A549 (cell line): ENCODE results near the gene TRMT61A. TPM values are rescaled to one million over a fixed set of nuclear protein-coding genes. Genes with fewer than 3 reads are reported as not detected.
A peak's percentile ranks its signal among the peaks of the same experiment; 100 is the strongest.

Source experiments
- ATAC-seq, 2 experiments: fragments of 200-7000 bp in 1 of 2; fragments of >200 bp in 1 of 2; cut with Nextera tagmentation in 1 of 2; cut with Tn5 transposase in 1 of 2; 3 replicates each; pipeline versions ENCODE4 v1.8.0 to v1.9.1; 2018 to 2020; ENCODE audit warnings: mild to moderate bottlenecking in 1 of 2, moderate library complexity in 1 of 2
- CTCF ChIA-PET: fragments of 300-600 bp; sonication (Branson Sonifier 250); formaldehyde crosslinking; extraction: SDS; loops from one replicate; lab custom pipeline; 2021; ENCODE audit warnings: antibody characterized with exemption, inconsistent platforms; lab: Yijun Ruan, JAX
- POLR2A ChIA-PET: fragments of 350-600 bp; formaldehyde crosslinking; extraction: SDS; loops from one replicate; lab custom pipeline; 2021; ENCODE audit warnings: antibody characterized with exemption, inconsistent platforms; lab: Yijun Ruan, JAX
- DNase-seq, 2 experiments: peaks; one replicate each; pipeline versions ENCODE4 v3.0.0 to v3.0.0-alpha.2; 2011 to 2016; ENCODE audit warnings: low read depth in 1 of 2, low spot score in 1 of 2
- FAIRE-seq: peaks from 2 replicates; lab custom pipeline; 2011; peaks lifted over from hg19 to GRCh38; lab: Jason Lieb, UNC
- H3K27ac ChIP-seq, 2 experiments: fragments of >200 bp; sonication (Bioruptor Twin); formaldehyde crosslinking; 3 replicates each; pipeline ENCODE4 v1.5.1; 2016 to 2017
- H3K4me1 ChIP-seq: fragments of >200 bp; sonication (Bioruptor Twin); formaldehyde crosslinking; 3 replicates; pipeline ENCODE4 v1.6.1; 2016
- H3K4me2 ChIP-seq: fragments of >200 bp; sonication (Bioruptor Twin); formaldehyde crosslinking; 3 replicates; pipeline ENCODE4 v1.6.1; 2016
- H3K4me3 ChIP-seq: fragments of >200 bp; sonication (Bioruptor Twin); formaldehyde crosslinking; 3 replicates; pipeline ENCODE4 v1.5.1; 2016
- H3K9me3 ChIP-seq: fragments of >200 bp; sonication (Bioruptor Twin); formaldehyde crosslinking; 3 replicates; pipeline ENCODE4 v1.6.1; 2016
- CBX2 ChIP-seq: fragments of 200-600 bp; sonication (generic); IDR thresholded peaks from 2 replicates; pipeline ENCODE4 v1.6.1; 2016; ENCODE audit warnings: low read depth, mild to moderate bottlenecking, borderline replicate concordance
- CBX8 ChIP-seq: fragments of 200-600 bp; sonication (generic); IDR thresholded peaks from 2 replicates; pipeline ENCODE4 v1.6.1; 2016
- ESRRA ChIP-seq: fragments of 150-350 bp; IDR thresholded peaks from 2 replicates; pipeline ENCODE4 v1.6.1; 2014; ENCODE audit warnings: mild to moderate bottlenecking, low read length, borderline replicate concordance
- FOSB ChIP-seq: fragments of 250-450 bp; sonication (Bioruptor Pico); IDR thresholded peaks from 2 replicates; pipeline ENCODE4 v1.5.0; 2020; ENCODE audit warnings: mild to moderate bottlenecking, moderate library complexity
- FOSL2 ChIP-seq, 2 experiments: fragments of 450-650 bp in 1 of 2; fragments of >200 bp in 1 of 2; sonication (Bioruptor Twin) in 1 of 2; formaldehyde crosslinking; IDR thresholded peaks; 2 replicates each; pipeline versions ENCODE4 v1.5.0 to v1.6.1; 2016 to 2020; ENCODE audit warnings: mild to moderate bottlenecking in 1 of 2, moderate library complexity in 1 of 2
- HDAC2 ChIP-seq: fragments of 200-600 bp; sonication (generic); IDR thresholded peaks from 2 replicates; pipeline ENCODE4 v1.6.1; 2016
- HEYL ChIP-seq: fragments of 250-450 bp; sonication (Bioruptor Pico); IDR thresholded peaks from 2 replicates; pipeline ENCODE4 v1.8.0; 2021; ENCODE audit warnings: mild to moderate bottlenecking, moderate library complexity
- JUN ChIP-seq, 2 experiments: fragments of >200 bp; sonication (Bioruptor Twin); formaldehyde crosslinking; IDR thresholded peaks; 2 replicates in 1 of 2; 3 replicates in 1 of 2; pipeline ENCODE4 v1.6.1; 2016 to 2017
- KDM1A ChIP-seq: fragments of 200-600 bp; sonication (generic); IDR thresholded peaks from 2 replicates; pipeline ENCODE4 v1.6.1; 2016; ENCODE audit warnings: low read depth, mild to moderate bottlenecking
- MAX ChIP-seq: IDR thresholded peaks from 2 replicates; pipeline ENCODE4 v1.6.1; 2012
- NFE2L2 ChIP-seq: fragments of 150-350 bp; conservative IDR thresholded peaks from 2 replicates; pipeline ENCODE4 v1.6.1; 2014; ENCODE audit warnings: low read length
- NR3C1 ChIP-seq: fragments of >200 bp; sonication (Bioruptor Twin); formaldehyde crosslinking; IDR thresholded peaks from 3 replicates; pipeline ENCODE4 v1.6.1; 2017
- PBX3 ChIP-seq: IDR thresholded peaks from 2 replicates; pipeline ENCODE4 v1.6.1; 2012
- POLR2A ChIP-seq: IDR thresholded peaks from 2 replicates; pipeline ENCODE4 v1.6.1; 2012; ENCODE audit warnings: mild to moderate bottlenecking, low read length
- POLR2AphosphoS2 ChIP-seq: conservative IDR thresholded peaks from 2 replicates; pipeline ENCODE4 v1.6.1; 2012; ENCODE audit warnings: low read length, improper control_type of control experiment, inconsistent platforms
- RFX5 ChIP-seq: fragments of 450-650 bp; IDR thresholded peaks from 2 replicates; pipeline ENCODE4 v1.7.1; 2014; ENCODE audit warnings: antibody characterized with exemption, mild to moderate bottlenecking, moderate library complexity
- SMC3 ChIP-seq: fragments of >200 bp; sonication (Bioruptor Twin); formaldehyde crosslinking; IDR thresholded peaks from 3 replicates; pipeline ENCODE4 v1.6.1; 2018; ENCODE audit warnings: inconsistent platforms
- TFCP2L1 ChIP-seq: fragments of 250-450 bp; sonication (Bioruptor Pico); IDR thresholded peaks from 2 replicates; pipeline ENCODE4 v1.5.0; 2021; ENCODE audit warnings: mild to moderate bottlenecking
- ZC3H11A ChIP-seq: fragments of 450-650 bp; IDR thresholded peaks from 2 replicates; pipeline ENCODE4 v1.6.1; 2014; ENCODE audit warnings: antibody characterized with exemption, mild to moderate bottlenecking
- ZNF302 ChIP-seq: fragments of 250-450 bp; sonication (Bioruptor Pico); IDR thresholded peaks from 2 replicates; pipeline ENCODE4 v1.9.0; 2021; ENCODE audit warnings: inconsistent platforms, mild to moderate bottlenecking, moderate library complexity
- WGBS: methylation state at CpG from one replicate; pipeline ENCODE4 v1.1.6; 2017; ENCODE audit errors: missing lambda C conversion rate; 5-methylcytosine and 5-hydroxymethylcytosine counted together
- polyA plus RNA-seq, 4 experiments: library from polyadenylated mRNA; depleted of rRNA in 3 of 4; stranded (reverse); fragments of >200 nt; fragmentation: RNase III in 1 of 4; extraction: RNeasy Plus Mini Kit Qiagen cat#74134 plus additional on column Dnase treatment in 1 of 4; gene quantifications; 2 replicates in 3 of 4; 3 replicates in 1 of 4; pipeline ENCODE4 v1.2.3, GENCODE V29; 2011 to 2017
- TF ChIP-seq, protein P1 (sequence below): fragments of >200 bp; sonication (Bioruptor Twin); formaldehyde crosslinking; IDR thresholded peaks from 3 replicates; pipeline ENCODE4 v1.6.1; 2016
- TF ChIP-seq, protein P2 (sequence below): fragments of 450-650 bp; IDR thresholded peaks from 2 replicates; pipeline ENCODE4 v1.6.1; 2014; ENCODE audit warnings: antibody characterized with exemption
- TF ChIP-seq, protein P3 (sequence below): fragments of 250-450 bp; sonication (Bioruptor Pico); IDR thresholded peaks from 2 replicates; pipeline ENCODE4 v1.5.0; 2021; ENCODE audit warnings: mild to moderate bottlenecking, moderate library complexity, borderline replicate concordance
- TF ChIP-seq, protein P4 (sequence below): fragments of 250-450 bp; sonication (Bioruptor Pico); IDR thresholded peaks from 2 replicates; pipeline ENCODE4 v1.5.0; 2020; ENCODE audit warnings: low read depth, mild to moderate bottlenecking, moderate library complexity
- TF ChIP-seq, protein P5 (sequence below): fragments of >200 bp; sonication (Bioruptor Twin); formaldehyde crosslinking; IDR thresholded peaks from 3 replicates; pipeline ENCODE4 v1.5.1; 2016

TRMT61A gene
- polyA plus RNA-seq, 2 of the 4 experiments (the other 2 are of a cell fraction), result 8.3 to 19.4 TPM

- TF ChIP-seq KDM1A, result no peak
- TF ChIP-seq, protein P1, sequence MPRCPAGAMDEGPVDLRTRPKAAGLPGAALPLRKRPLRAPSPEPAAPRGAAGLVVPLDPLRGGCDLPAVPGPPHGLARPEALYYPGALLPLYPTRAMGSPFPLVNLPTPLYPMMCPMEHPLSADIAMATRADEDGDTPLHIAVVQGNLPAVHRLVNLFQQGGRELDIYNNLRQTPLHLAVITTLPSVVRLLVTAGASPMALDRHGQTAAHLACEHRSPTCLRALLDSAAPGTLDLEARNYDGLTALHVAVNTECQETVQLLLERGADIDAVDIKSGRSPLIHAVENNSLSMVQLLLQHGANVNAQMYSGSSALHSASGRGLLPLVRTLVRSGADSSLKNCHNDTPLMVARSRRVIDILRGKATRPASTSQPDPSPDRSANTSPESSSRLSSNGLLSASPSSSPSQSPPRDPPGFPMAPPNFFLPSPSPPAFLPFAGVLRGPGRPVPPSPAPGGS, result no peak
- TF ChIP-seq SMC3, result no peak
- no peak for TF ChIP-seq RFX5
Observed at GRCh38 chr14:103496776-103497175, 32.2 kb upstream of the TRMT61A start (continued).

DNA sequence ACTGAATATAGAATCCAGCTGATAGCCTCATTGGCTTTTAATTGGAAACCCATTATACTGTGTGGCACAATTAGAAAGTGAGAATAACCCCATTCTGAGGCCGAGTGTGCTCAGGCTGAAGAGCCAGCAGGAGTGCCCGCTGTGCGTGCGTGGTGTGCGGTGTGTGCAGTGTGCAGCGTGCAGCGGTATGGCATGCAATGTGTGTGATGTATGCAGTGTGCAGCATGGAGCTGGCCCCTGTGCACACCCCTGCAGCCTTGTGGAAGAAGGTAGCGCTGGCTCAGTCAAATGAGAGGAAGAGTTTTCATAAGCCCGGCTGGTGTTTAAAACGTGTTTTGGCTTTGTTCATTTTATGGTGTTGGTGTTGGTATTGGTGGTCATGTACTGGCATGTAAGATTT, 29.3 kb upstream of the TRMT61A start:
- peak; percentile 69 to 73 for ATAC-seq
- 68% methylated on average over 10 of the region's 10 CpGs for WGBS
- H3K4me1 ChIP-seq, result 0 out of 3 replicates have a peak, but pooled peaks cover 2% of the 10 kb centered on the region
- H3K4me2 ChIP-seq, result no peak overlapping the region
- POLR2A ChIA-PET, result interaction anchor here (1.0 kb wide), 1 partner anchor 9 kb away, joined by 3 read pairs; no protein-coding TSS in a partner anchor
- FAIRE-seq, result no peak
- TF ChIP-seq CBX2 (no peak), POLR2A (no peak), ZNF302 (CRISPR knock-in tag) (no peak), TFCP2L1 (CRISPR knock-in tag) (no peak), JUN (IDR thresholded peaks at IDR 0.05) (no peak), HEYL (CRISPR knock-in tag) (no peak), NR3C1 (no peak), FOSB (CRISPR knock-in tag) (no peak), RFX5 (no peak), FOSL2 (IDR thresholded peaks at IDR 0.05) (no peak), FOSL2 (CRISPR knock-in tag; IDR thresholded peaks at IDR 0.05) (no peak), PBX3 (no peak), NFE2L2 (no peak)
- TF ChIP-seq, protein P2, sequence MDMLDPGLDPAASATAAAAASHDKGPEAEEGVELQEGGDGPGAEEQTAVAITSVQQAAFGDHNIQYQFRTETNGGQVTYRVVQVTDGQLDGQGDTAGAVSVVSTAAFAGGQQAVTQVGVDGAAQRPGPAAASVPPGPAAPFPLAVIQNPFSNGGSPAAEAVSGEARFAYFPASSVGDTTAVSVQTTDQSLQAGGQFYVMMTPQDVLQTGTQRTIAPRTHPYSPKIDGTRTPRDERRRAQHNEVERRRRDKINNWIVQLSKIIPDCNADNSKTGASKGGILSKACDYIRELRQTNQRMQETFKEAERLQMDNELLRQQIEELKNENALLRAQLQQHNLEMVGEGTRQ, result no peak
- CTCF ChIA-PET, result interaction anchor here (0.8 to 10.5 kb wide), 18 partner anchors 11 to 164 kb away, joined by 3 to 97 read pairs (median 4); partner anchors contain the start of gene CKB
- no peaks in the 10 kb centered on the region for H3K9me3 ChIP-seq
- DNase-seq, result no peak
- 0 out of 6 replicates have a peak overlapping the region, but pooled peaks of 1 of the 2 experiments have one; percentile 15 for H3K27ac ChIP-seq
- no peak overlapping the region for H3K4me3 ChIP-seq

DNA sequence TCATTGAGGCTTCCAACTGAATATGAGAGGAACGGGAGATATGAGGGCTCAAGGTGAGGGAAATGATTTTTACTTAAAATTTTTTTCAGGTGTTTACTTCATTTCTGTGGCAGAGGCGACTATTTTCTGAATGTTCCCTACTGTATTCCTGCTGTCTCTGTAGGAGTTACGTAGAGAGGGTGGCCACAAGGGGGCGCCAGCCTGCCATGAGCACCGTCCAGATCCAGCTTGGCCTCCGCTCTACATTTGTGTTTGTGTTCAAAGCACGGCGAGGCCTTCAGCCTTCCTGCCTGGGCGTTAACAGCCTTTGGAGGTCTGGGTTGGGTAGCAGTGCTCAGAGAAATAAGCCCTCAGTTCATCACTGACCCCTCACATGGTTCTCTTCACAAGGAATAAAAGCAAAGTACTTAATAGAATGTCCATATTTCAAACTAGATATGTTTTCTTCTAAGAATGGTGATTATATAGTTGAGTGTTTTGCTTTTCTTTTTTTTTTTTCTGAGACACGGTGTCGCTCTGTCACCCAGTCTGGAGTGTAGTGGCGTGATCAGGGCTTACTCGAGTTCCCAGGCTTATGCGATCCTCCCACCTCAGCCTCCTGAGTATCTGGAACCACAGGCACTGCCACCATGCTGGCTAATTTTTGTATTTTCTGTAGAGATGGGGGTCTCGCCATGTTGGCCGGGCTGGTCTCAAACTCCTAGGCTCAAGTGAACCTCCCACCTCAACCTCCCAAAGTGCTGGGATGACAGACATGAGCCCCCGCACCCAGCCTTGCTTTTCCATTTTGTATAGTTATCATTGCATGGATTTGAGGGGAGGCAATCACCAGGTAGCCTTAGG, 28.6 kb upstream of the TRMT61A start:
- 0 out of 6 replicates have a peak overlapping the region, but pooled peaks of 1 of the 2 experiments have one; percentile 15 for H3K27ac ChIP-seq
- no peak overlapping the region for H3K4me3 ChIP-seq
- FAIRE-seq, result no peak
- ChIA-PET CTCF (interaction anchor here (0.6 to 10.5 kb wide), 18 partner anchors 10 to 426 kb away, joined by 3 to 97 read pairs (median 4); partner anchors contain the start of gene CKB), POLR2A (interaction anchor here (1.0 kb wide), 1 partner anchor 8 kb away, joined by 3 read pairs; no protein-coding TSS in a partner anchor)
- H3K4me1 ChIP-seq, result 0 out of 3 replicates have a peak, but pooled peaks cover 2% of the 10 kb centered on the region
- DNase-seq, result peak in 1 of 2 experiments; percentile 81
- ATAC-seq, result peak; percentile 97
- no peaks in the 10 kb centered on the region for H3K9me3 ChIP-seq
- 51% methylated on average over 17 of the region's 17 CpGs for WGBS
- H3K4me2 ChIP-seq, result no peak overlapping the region
- TF ChIP-seq ZC3H11A, result no peak
- TF ChIP-seq POLR2AphosphoS2, result no peak
- no peak for TF ChIP-seq ESRRA
- TF ChIP-seq, protein P3, sequence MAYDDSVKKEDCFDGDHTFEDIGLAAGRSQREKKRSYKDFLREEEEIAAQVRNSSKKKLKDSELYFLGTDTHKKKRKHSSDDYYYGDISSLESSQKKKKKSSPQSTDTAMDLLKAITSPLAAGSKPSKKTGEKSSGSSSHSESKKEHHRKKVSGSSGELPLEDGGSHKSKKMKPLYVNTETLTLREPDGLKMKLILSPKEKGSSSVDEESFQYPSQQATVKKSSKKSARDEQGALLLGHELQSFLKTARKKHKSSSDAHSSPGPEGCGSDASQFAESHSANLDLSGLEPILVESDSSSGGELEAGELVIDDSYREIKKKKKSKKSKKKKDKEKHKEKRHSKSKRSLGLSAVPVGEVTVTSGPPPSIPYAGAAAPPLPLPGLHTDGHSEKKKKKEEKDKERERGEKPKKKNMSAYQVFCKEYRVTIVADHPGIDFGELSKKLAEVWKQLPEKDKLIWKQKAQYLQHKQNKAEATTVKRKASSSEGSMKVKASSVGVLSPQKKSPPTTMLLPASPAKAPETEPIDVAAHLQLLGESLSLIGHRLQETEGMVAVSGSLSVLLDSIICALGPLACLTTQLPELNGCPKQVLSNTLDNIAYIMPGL, result no peak
- no peak for TF ChIP-seq HDAC2
- no peak for TF ChIP-seq ZNF302 (CRISPR knock-in tag)
- peak; percentile 33; the same call in 1 of the 2 replicates for TF ChIP-seq MAX
- no peak for TF ChIP-seq NFE2L2
- TF ChIP-seq, protein P4, sequence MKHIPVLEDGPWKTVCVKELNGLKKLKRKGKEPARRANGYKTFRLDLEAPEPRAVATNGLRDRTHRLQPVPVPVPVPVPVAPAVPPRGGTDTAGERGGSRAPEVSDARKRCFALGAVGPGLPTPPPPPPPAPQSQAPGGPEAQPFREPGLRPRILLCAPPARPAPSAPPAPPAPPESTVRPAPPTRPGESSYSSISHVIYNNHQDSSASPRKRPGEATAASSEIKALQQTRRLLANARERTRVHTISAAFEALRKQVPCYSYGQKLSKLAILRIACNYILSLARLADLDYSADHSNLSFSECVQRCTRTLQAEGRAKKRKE (CRISPR knock-in tag), result no peak
- TF ChIP-seq, protein P5, sequence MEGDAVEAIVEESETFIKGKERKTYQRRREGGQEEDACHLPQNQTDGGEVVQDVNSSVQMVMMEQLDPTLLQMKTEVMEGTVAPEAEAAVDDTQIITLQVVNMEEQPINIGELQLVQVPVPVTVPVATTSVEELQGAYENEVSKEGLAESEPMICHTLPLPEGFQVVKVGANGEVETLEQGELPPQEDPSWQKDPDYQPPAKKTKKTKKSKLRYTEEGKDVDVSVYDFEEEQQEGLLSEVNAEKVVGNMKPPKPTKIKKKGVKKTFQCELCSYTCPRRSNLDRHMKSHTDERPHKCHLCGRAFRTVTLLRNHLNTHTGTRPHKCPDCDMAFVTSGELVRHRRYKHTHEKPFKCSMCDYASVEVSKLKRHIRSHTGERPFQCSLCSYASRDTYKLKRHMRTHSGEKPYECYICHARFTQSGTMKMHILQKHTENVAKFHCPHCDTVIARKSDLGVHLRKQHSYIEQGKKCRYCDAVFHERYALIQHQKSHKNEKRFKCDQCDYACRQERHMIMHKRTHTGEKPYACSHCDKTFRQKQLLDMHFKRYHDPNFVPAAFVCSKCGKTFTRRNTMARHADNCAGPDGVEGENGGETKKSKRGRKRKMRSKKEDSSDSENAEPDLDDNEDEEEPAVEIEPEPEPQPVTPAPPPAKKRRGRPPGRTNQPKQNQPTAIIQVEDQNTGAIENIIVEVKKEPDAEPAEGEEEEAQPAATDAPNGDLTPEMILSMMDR, result peak; percentile 91
- TF ChIP-seq, protein P2, result no peak
- no peak for TF ChIP-seq CBX8
- TF ChIP-seq RFX5, result no peak
